ENCODE results near the gene PGM5.
A peak's percentile ranks its signal among the peaks of the same experiment; 100 is the strongest.
"Not testable (repeated sequence)": the region's sequence is repeated elsewhere in the genome, so short reads cannot be mapped to it uniquely, and the experiment has no call there.

PGM5 gene

GRCh38 chr9:68377723-68378122, 21.3 kb downstream of the PGM5 start:
- not testable (repeated sequence) for DNase-seq (ENCODE audit: low read depth, low spot score)

GRCh38 chr9:68383894-68384293, 27.5 kb downstream of the PGM5 start:
- DNase-seq (ENCODE audit: low read depth, low spot score) = not testable (repeated sequence)

GRCh38 chr9:68389558-68389957, 33.1 kb downstream of the PGM5 start:
- DNase-seq (ENCODE audit: low read depth, low spot score) = not testable (repeated sequence)

- DNase-seq (ENCODE audit: low read depth, low spot score) = not testable (repeated sequence)
Observed at GRCh38 chr9:68390737-68391136, 34.3 kb downstream of the PGM5 start.

GRCh38 chr9:68396411-68397094, 40.1 kb downstream of the PGM5 start:
- DNase-seq (ENCODE audit: low read depth, low spot score) = not testable (repeated sequence)

- DNase-seq (ENCODE audit: low read depth, low spot score) = peak; percentile 16
Observed at GRCh38 chr9:68397095-68397423, 40.6 kb downstream of the PGM5 start.

GRCh38 chr9:68397796-68398195, 41.4 kb downstream of the PGM5 start:
- not testable (repeated sequence) for DNase-seq (ENCODE audit: low read depth, low spot score)

- not testable (repeated sequence) for DNase-seq (ENCODE audit: low read depth, low spot score)
Observed at GRCh38 chr9:68398324-68398723, 41.9 kb downstream of the PGM5 start.

- not testable (repeated sequence) for DNase-seq (ENCODE audit: low read depth, low spot score)
Observed at GRCh38 chr9:68404421-68405185, 48.2 kb downstream of the PGM5 start.

- not testable (repeated sequence) for DNase-seq (ENCODE audit: low read depth, low spot score)
Observed at GRCh38 chr9:68411865-68412264, 55.5 kb downstream of the PGM5 start.

- DNase-seq (ENCODE audit: low read depth, low spot score) = not testable (repeated sequence)
Observed at GRCh38 chr9:68412754-68413153, 56.3 kb downstream of the PGM5 start.

- not testable (repeated sequence) for DNase-seq (ENCODE audit: low read depth, low spot score)
Observed at GRCh38 chr9:68415065-68415464, 58.7 kb downstream of the PGM5 start.

GRCh38 chr9:68416936-68417564, 60.6 kb downstream of the PGM5 start:
- no peak for DNase-seq (ENCODE audit: low read depth, low spot score)

GRCh38 chr9:68417762-68418161, 61.4 kb downstream of the PGM5 start:
- no peak for DNase-seq (ENCODE audit: low read depth, low spot score)

- DNase-seq (ENCODE audit: low read depth, low spot score) = no peak
Observed at GRCh38 chr9:68418259-68418845, 61.9 kb downstream of the PGM5 start.

GRCh38 chr9:68419901-68420300, 63.5 kb downstream of the PGM5 start:
- no peak for DNase-seq (ENCODE audit: low read depth, low spot score)

GRCh38 chr9:68426755-68427154, 70.3 kb downstream of the PGM5 start:
- DNase-seq (ENCODE audit: low read depth, low spot score) = no peak

- no peak for DNase-seq (ENCODE audit: low read depth, low spot score)
Observed at GRCh38 chr9:68427216-68427977, 71.0 kb downstream of the PGM5 start.

- DNase-seq (ENCODE audit: low read depth, low spot score) = no peak
Observed at GRCh38 chr9:68428481-68428880, 72.1 kb downstream of the PGM5 start.

GRCh38 chr9:68429631-68430030, 73.2 kb downstream of the PGM5 start:
- no peak for DNase-seq (ENCODE audit: low read depth, low spot score)

- DNase-seq (ENCODE audit: low read depth, low spot score) = no peak
Observed at GRCh38 chr9:68431307-68431706, 74.9 kb downstream of the PGM5 start.
